GM19043 (cell line): ENCODE data around the gene DUSP22.

Experiments
- ATAC-seq: cut with Tn5 transposase; IDR thresholded peaks from one replicate; pipeline ENCODE4 v1.9.1; 2021; ENCODE audit warnings: low read depth; ENCODE audit not compliant: unreplicated experiment

DUSP22 gene

DNA sequence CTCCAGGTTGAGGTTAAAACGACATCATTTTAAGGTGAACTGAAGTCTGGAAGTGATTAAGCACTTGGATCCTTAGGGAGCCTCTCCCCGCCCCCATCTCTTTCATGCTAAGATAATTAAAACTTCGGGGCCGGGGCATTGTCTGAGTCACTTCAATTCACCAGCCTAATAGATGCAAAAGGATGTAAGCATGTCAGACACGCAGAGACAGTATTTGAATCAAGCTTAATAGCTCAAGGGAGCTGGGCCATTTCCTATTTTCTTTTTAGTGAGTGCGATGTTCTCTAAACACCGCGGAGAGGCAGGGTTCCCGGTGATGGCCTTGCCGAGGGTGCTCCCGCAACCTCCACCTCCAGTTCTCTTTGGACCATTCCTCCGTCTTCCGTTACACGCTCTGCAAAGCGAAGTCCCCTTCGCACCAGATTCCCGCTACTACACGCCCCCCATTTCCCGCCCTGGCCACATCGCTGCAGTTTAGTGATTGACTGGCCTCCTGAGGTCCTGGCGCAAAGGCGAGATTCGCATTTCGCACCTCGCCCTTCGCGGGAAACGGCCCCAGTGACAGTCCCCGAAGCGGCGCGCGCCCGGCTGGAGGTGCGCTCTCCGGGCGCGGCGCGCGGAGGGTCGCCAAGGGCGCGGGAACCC lies 98.7 kb downstream of the DUSP22 start:
- ATAC-seq = peak; percentile 6

DNA sequence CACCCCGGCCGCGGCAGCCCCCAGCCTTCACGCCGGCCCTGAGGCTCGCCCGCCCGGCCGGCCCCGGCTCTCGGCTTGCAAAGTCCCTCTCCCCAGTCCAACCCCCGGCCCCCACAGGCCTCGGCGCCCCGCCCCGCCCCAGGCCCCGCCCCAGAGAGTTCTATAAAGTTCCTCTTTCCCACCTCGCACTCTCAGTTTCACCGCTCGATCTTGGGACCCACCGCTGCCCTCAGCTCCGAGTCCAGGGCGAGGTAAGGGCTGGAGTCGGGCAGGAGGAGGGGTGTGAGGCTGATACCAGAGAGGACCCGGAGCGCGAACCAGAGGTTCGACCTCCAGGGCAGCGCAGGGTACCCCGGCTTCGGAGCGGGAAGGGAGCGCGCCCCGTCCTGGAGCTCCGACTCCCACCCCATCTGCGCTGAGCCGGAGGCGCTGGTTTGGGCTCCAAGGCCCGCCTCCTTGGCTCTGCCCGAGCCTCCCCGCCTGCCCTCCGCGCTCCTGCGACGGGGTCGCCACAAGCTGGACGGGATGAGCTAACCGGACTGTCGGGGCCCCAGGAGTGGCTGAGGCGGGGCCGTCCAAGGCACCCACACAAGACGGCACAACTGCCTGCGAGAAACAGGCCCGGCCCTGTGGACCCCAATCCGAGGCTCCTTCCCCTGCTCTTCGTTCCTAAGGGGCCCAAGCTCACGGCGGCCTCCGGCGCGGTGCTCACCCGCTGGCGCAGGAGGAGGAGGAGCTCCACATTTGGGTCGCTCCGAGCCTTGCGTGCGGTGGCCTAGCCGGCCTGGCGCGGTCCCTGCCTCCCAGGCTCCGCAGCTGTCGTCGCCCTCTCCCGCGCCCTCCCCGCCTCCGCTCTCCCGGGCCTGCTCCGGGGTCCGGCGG lies 99.5 kb downstream of the DUSP22 start, which contains the start of gene IRF4:
Gene IRF4, plus strand, starts transcription at position 194 of the 882 bp plus-strand sequence. CDS start 1,401 bp downstream, outside the sequence.
- peak; percentile 34 for ATAC-seq

DNA sequence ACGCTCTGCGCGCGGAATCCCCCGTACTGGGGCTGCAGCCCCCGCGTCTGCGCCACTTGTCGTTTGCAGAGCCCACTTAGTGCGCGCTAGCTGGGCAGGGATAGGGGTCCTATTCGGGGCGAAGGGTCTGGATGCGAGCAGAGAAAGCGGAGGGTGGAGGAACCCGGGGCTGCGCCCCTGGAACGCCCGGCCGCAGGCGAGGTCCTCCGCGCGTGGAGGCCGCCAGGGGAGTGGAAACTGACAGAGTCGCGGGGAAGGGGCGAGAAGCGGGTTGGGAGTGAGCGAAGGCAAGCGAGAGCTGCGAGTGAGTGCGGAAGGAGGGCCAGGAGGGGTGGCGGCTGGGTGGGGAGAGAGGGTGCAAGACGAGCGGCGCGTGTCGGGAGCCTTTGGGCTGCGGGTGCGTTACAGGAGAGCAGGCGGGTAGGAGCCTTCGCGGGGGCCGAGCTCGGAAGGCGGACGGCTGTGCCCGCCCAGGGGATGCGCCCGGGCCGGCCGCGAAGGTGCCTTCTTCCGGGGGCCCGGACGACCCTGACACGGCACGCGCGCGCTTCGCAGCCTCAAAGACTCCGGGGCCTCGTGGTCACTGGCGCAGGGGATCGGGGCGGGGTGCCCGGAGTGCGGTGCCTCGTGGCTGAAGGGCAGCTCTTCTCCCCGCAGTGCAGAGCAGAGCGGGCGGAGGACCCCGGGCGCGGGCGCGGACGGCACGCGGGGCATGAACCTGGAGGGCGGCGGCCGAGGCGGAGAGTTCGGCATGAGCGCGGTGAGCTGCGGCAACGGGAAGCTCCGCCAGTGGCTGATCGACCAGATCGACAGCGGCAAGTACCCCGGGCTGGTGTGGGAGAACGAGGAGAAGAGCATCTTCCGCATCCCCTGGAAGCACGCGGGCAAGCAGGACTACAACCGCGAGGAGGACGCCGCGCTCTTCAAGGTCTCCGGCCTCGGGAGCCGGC lies 100.4 kb downstream of the DUSP22 start:
- no peak for ATAC-seq

DNA sequence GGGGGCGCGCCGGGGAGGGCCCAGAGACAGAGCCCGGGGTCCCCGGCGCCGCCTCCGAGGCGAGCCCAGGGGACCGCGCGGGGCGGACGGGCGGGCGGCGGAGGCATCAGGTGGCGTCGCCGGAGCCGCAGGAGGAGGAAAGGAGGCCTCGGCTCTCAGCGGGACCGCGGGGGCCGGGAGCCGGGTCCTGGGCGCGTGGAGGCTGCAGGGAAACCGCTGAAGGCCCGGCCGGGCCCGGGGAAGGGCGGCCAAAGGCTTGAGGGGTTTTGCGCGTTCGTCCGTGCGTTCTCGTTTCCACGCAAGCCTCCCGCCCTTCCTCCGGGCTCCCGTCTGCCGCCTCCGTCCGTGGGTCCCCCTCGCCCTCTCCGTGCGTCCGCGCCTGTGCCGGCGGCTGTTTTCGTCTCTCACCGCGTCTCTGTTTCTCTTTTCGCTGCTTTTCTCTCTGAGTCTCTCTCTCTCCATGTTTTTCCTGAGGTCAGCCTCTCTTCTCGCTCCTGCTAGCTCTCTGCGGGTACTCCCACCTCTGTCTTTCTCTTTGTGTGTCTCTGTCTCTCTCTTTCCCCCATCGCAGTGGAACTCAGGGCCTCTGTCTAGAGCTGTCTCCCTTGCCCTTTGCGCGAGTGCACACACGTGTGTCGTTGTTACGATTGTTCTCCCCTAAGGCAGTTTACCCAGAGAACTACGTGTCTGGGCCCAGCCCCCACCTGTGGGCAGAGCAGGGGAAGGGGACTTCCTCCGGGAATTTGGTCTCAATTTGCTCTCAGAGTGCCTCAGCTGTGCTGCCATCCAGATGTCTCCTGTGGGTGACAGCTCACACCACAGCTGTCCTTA lies 101.3 kb downstream of the DUSP22 start:
- no peak for ATAC-seq

DNA sequence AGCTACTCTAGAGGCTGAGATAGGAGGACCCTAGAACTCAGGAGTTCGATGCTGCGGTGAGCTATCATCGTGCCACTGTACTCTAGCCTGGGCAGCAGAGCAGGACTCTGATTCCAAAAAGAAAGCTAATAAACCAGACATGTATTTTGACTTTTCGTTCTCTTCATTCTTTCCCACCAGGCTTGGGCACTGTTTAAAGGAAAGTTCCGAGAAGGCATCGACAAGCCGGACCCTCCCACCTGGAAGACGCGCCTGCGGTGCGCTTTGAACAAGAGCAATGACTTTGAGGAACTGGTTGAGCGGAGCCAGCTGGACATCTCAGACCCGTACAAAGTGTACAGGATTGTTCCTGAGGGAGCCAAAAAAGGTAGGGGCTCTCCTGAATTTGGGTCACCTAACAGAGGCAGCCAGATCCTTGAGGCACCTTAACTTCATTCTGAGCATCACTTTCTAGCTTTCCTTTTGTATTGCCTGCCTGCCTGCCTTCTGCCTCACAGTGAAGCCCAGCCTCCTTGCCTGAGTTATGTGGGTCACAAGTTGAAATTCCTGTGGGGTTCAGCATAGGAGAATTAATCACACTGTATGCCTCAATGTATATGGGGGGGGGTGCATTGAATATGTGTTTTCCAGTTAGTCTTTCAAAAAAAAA lies 102.5 kb downstream of the DUSP22 start:
- ATAC-seq = no peak

DNA sequence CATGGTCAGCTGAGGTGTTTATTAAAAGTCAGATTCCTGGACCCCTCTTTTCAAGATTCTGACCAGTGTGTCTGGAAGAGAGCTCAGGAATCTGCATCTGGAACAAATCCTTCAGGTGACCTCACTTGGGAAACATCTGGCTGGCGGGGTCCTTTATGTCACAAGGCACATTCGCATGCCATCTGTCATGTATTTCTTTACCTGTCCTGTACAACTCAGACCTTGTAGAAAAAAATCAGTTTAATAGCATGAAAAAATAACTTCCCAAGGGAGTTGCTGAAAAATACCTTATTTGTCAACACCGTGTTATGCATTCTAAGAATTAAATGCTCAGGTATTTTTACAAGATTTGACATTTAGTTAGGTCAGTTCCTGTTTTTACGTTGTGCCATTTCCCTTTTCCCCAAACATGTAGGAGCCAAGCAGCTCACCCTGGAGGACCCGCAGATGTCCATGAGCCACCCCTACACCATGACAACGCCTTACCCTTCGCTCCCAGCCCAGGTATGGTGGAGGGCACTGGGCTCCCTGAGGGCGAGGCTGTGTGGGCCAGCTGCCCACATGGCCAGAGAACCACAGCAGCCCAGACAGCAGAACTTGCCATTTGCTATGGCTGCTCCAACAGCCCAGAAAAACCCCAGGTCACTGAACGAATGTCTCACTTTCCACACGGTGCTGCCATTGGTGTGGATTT lies 103.3 kb downstream of the DUSP22 start:
- no peak for ATAC-seq

DNA sequence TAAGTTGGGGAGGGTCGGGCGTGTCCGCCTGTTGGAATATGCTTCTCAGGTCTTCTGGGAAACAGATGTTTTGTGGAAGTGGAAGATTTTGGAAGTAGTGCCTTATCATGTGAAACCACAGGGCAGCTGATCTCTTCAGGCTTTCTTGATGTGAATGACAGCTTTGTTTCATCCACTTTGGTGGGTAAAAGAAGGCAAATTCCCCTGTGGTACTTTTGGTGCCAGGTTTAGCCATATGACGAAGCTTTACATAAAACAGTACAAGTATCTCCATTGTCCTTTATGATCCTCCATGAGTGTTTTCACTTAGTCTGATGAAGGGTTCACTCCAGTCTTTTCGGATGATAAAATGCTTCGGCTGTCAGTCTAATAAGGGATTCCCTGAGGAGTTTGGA lies 103.8 kb downstream of the DUSP22 start:
- ATAC-seq = no peak

DNA sequence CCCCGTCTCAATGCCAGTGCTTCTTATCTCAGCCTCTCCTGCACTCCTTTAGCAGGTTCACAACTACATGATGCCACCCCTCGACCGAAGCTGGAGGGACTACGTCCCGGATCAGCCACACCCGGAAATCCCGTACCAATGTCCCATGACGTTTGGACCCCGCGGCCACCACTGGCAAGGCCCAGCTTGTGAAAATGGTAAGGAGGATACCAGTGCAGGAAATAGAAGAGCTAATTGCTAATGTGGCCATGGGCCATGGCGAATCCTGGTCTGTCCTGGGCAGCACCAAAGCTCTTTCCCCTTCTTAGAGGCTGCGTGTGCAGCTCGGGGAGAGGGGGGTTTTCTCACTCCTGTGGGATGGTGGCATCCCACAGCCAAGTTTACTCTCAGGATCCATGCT lies 104.8 kb downstream of the DUSP22 start:
- no peak for ATAC-seq

DNA sequence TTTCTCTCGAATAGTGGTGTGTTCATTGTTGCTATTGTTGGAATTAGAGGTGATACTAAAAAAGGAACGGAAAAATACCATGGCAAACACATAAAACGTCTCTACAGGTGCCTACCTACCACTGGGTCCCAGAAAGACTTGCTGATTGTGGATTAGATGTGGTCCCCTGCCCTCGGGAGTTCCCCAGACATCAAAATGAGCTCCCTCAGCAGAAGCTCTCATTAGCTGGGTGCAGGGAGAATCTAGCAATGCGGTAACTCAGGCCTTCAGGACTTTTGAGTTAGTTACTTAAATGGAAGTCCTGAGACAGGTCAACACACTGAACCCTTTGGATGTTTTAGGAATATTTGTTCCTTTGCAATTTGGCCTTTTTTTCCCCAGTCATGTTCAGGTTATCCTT lies 105.3 kb downstream of the DUSP22 start:
- no peak for ATAC-seq

DNA sequence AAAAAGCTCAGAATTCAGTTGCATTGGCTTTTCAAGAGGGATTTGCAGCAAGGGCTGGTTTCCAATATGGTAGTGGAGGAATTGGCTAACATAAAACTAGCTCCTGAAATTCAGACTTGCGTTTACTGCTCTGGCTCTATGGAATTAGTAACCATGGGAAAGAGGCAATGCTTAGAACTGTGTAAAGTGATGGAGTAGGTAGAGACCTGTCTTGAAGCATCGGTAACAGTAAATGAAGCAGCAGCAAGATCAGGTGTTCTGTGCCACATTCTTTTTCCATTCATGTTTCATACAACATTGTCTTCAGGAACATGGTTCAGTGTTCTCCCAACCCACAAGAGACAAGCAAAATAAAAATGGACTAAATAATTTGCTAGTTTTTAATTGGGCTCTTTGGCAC lies 105.8 kb downstream of the DUSP22 start:
- no peak for ATAC-seq

DNA sequence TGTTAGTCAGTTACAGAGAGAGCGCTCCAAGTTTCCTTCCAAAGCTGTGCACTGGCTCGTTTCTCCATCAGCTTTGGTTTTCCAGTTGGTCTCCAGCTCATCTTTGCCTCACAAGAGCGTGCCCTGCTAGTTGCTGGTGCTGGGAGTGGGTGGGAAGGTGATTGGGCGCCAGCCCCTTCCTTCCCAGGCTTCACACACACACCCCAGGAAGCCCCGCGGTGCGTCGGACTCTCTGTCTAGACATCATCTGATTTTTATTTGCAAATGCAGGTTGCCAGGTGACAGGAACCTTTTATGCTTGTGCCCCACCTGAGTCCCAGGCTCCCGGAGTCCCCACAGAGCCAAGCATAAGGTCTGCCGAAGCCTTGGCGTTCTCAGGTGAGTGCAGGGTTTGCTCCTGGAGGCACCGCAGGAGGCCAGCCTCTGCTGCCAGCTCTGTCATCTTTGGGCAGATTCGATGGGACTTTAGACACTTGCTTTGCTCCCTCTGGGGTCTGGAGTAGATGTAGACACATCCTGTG lies 106.3 kb downstream of the DUSP22 start:
- ATAC-seq = no peak

DNA sequence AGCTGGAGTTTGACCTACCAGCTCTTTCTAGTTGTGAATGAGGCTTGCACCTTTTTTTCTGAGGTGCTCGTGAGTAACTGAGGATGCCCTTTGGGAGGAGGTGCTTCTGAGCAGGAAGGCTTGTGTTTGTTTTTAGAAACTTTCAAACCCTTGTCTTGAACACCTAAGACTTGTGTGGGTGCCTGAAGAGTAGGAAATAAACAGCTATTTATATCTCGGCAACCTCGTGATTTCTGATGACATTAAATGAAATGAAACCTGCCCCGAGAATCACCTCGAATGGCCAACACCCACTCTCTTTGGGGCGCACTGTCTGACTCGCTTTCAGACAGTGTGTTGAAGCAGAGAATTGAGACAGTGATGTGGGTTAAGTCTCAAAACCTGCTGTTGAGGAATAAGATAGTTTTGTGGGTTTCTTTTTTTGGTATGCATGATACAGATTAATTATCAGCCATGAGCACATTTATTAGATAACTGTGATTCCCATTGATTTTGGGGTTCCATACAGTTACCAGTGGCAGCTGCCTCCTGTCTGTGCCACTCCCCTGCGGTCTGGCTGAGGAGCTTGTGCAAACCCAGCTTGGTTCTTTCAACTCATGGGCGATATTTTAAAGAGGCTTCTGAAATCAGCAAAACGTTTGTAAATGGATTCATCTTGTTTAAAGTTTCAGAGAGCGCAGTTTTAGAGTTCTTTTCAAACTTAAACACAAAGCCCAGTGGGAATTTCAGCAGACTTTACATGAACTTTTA lies 107.7 kb downstream of the DUSP22 start:
- no peak for ATAC-seq

DNA sequence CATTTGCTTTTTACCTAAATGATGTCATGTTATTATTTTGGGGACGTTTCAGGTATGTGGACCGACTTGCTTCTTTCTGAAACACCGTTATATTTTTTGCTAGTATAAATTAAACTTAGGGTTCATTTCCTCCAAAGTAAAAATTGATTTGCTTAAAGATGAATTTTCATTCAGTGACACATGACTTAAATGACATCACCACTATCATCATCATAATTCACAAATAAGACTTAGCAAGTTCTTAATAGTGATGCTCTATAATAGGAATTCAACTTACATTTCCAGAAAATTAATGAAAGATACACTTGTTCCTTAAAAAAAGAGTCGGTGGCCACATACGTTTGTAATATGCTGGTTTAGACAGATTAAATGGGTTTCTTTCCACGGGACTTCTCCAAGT lies 108.5 kb downstream of the DUSP22 start:
- no peak for ATAC-seq
